H1 (cell line): ENCODE measurements around the gene IFNB1. TPM values are rescaled to one million over a fixed set of nuclear protein-coding genes. Genes with fewer than 3 reads are reported as not detected.

Source experiments
- HDAC2 ChIP-seq, 2 experiments: fragments of 300-600 bp in 1 of 2; sonication (generic) in 1 of 2; IDR thresholded peaks; 2 replicates each; pipeline ENCODE4 v1.6.1; 2011 to 2012; ENCODE audit warnings: low read depth in 2 of 2, low read length in 2 of 2, mild to moderate bottlenecking in 2 of 2, moderate library complexity in 2 of 2, borderline replicate concordance in 1 of 2, inconsistent platforms in 1 of 2
- polyA plus RNA-seq, 7 experiments: library from polyadenylated mRNA; depleted of rRNA in 3 of 7; stranded (reverse) in 5 of 7; unstranded in 2 of 7; fragments of >200 nt in 5 of 7; fragments of 200-250 nt in 2 of 7; gene quantifications; 1 replicate in 5 of 7; 2 replicates in 1 of 7; 4 replicates in 1 of 7; pipeline versions ENCODE4 v1.2.1 to v1.2.3, GENCODE V29; 2011 to 2013; ENCODE audit warnings: missing spikeins in 2 of 7, mixed read lengths in 2 of 7
- total RNA-seq: library from RNA; stranded (reverse); fragmentation: NEBNext Ultra II Directional; extraction: Animal tissue kit (Norgen Biotek cat#: 25700); gene quantifications from 2 replicates; pipeline ENCODE4 v1.2.1, GENCODE V29; 2021

Gene IFNB1
- total and polyA plus RNA-seq, 2 of the 8 experiments (the other 6 are each of a cell fraction or from before 2014, with no cell fraction given): not detected

- TF ChIP-seq HDAC2 (IDR thresholded peaks at IDR 0.05; ENCODE audit: borderline replicate concordance in 1 of 2, low read depth in 2 of 2, low read length in 2 of 2): no peak
These were observed 23.9 kb downstream of the IFNB1 start (continued) for GRCh38 chr9:21053851-21054250.
